HG02884 (cell line): ENCODE data around the gene SDK2.
"Not testable (repeated sequence)": the region's sequence is repeated elsewhere in the genome, so short reads cannot be mapped to it uniquely, and the experiment has no call there.

ENCODE experiments used
- ATAC-seq: cut with Tn5 transposase; IDR thresholded peaks from one replicate; pipeline ENCODE4 v1.9.1; 2021; ENCODE audit warnings: mild to moderate bottlenecking, moderate library complexity; ENCODE audit not compliant: unreplicated experiment

SDK2 gene

GRCh38 chr17:73334771-73335513, 309.3 kb downstream of the SDK2 start:
- ATAC-seq, result no peak

- not testable (repeated sequence) for ATAC-seq
These were observed 310.8 kb downstream of the SDK2 start for GRCh38 chr17:73333445-73333844.

GRCh38 chr17:73331060-73331459, 313.2 kb downstream of the SDK2 start:
- no peak for ATAC-seq

- no peak for ATAC-seq
These were observed 316.6 kb downstream of the SDK2 start for GRCh38 chr17:73327676-73328075.

- no peak for ATAC-seq
These were observed 318.8 kb downstream of the SDK2 start for GRCh38 chr17:73325527-73325842.

- no peak for ATAC-seq
These were observed 319.3 kb downstream of the SDK2 start for GRCh38 chr17:73324711-73325526.

GRCh38 chr17:73324160-73324475, 320.1 kb downstream of the SDK2 start:
- no peak for ATAC-seq

GRCh38 chr17:73323409-73324159, 320.7 kb downstream of the SDK2 start:
- ATAC-seq, result no peak

GRCh38 chr17:73320601-73321264, 323.5 kb downstream of the SDK2 start:
- no peak for ATAC-seq

- ATAC-seq, result no peak
These were observed 324.5 kb downstream of the SDK2 start for GRCh38 chr17:73319766-73320165.

GRCh38 chr17:73318836-73319235, 325.4 kb downstream of the SDK2 start:
- ATAC-seq, result no peak

- no peak for ATAC-seq
These were observed 325.8 kb downstream of the SDK2 start for GRCh38 chr17:73318427-73318813.

GRCh38 chr17:73317513-73318426, 326.5 kb downstream of the SDK2 start:
- ATAC-seq, result peak; percentile 9

- ATAC-seq, result peak; percentile 75
These were observed 327.2 kb downstream of the SDK2 start for GRCh38 chr17:73316919-73317505.

GRCh38 chr17:73315471-73315870, 328.8 kb downstream of the SDK2 start:
- ATAC-seq, result no peak

GRCh38 chr17:73313526-73314127, 330.6 kb downstream of the SDK2 start:
- ATAC-seq, result no peak

GRCh38 chr17:73312887-73313286, 331.4 kb downstream of the SDK2 start:
- not testable (repeated sequence) for ATAC-seq

GRCh38 chr17:73311781-73312641, 332.2 kb downstream of the SDK2 start, which contains the start of gene CDC42EP4:
Gene CDC42EP4 (minus strand): TSS chr17:73312001. CDS start chr17:73286500, 25,501 bp downstream.
- ATAC-seq, result peak; percentile 80
